ENCODE data around the gene RPA3.
A peak's percentile ranks its signal among the peaks of the same experiment; 100 is the strongest.

RPA3 gene

DNA sequence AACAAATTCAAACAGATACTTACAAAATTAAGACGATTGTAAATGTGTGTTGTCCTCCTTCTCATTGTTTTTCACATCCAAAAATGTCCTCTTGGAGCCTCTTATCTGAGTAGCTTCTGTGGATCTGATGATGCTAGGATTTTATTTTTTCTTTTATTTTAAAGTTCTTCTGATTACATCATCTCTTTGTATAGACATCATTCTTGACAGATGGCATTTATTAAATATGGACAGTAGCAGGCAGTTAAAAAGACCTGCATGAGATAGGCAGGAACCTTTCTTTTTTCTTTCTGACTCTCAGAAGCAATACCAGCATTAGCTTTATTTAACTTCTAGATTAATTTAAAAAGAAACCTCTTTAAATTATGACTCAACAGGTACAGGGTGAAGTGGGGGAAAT is at the start of gene RPA3:
Gene RPA3, minus strand, starts transcription at position 116 of the 400 bp plus-strand sequence. CDS start 78,189 bp downstream, outside the sequence.
- ATAC-seq, result no peak

DNA sequence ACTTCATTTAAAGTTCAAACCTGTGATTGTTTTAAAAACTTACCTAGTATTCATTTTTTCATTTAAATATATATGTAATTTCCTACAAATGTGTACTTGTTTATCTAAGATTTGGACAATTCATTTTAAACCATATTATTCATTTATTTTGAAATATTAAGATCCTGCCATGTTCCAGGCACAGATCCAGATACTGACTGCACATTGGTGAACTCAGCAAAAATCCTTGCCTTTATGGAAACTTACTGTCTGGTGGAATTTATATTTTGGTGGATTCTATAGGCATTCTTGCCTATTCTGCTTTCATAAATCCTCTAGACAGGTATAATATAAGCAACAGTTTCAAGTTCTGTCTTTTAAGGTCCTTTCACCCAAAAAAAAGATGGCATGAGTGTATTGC is 48.3 kb upstream of the RPA3 start:
- no peak for ATAC-seq

- ATAC-seq, result no peak
Measured at GRCh38 chr7:7765422-7765821, 47.0 kb upstream of the RPA3 start.

- ATAC-seq, result no peak
Measured at GRCh38 chr7:7764520-7765396, 46.4 kb upstream of the RPA3 start.

DNA sequence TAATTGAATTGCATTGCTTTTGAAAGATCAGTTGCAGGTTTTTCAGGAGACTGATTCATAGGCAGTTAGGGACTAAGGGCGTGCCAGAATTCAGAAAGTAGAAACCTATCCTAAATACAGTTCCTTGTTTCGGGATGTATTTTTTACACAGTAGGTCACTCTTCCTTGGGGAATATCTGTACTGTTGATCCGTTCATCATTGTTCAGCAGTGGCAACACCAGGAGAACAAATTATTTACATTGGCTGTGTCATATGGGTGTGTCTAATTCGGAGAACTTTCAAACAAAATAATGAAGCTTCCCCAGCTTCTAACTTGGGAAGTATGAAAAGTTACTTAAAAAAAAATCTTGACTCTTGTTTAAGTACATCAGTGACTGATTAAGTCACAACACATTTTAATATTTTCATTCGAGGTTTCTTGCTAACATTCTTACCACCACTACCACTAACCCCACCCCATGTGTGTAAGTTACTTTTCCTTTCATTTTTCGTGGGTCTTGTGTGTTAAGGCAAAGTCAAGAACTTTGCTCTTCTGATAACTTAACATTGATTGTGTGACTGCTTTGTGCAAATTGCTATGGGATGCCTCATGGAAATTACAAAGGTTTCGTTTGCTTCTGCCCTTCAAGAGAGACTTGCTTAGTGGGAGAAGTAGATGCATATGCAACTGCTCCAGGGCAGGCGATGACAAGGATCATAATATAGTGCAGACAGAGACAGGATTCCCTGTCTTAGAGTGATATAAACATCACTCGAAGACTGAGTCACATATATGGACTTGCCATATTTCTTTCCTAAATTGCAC is 43.8 kb upstream of the RPA3 start:
- peak; percentile 88 to 89 for ATAC-seq

GRCh38 chr7:7761340-7761973 is 43.0 kb upstream of the RPA3 start:
- ATAC-seq, result no peak

GRCh38 chr7:7757576-7757975 is 39.2 kb upstream of the RPA3 start:
- ATAC-seq, result no peak

DNA sequence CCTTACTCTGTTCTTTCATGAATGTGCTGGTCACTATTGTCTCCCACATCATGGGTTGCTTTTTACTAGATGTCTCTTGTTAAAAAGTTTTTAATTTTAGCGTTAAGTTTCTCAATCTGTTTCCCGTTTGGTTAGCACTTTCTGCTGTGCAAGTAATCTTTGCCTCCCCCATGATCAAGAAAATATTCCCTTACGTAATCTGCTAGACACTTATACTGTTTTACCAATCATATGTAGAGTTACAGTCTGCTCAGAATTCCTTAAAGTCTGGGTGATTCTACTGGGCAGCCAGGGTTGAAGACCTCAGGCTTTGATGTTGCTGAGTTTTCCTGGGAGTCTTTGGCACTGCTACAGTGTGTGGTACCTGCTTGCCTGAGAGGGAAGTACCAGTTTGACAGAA is 38.2 kb upstream of the RPA3 start:
- no peak for ATAC-seq

GRCh38 chr7:7751243-7752092 is 33.1 kb upstream of the RPA3 start:
- no peak for ATAC-seq

DNA sequence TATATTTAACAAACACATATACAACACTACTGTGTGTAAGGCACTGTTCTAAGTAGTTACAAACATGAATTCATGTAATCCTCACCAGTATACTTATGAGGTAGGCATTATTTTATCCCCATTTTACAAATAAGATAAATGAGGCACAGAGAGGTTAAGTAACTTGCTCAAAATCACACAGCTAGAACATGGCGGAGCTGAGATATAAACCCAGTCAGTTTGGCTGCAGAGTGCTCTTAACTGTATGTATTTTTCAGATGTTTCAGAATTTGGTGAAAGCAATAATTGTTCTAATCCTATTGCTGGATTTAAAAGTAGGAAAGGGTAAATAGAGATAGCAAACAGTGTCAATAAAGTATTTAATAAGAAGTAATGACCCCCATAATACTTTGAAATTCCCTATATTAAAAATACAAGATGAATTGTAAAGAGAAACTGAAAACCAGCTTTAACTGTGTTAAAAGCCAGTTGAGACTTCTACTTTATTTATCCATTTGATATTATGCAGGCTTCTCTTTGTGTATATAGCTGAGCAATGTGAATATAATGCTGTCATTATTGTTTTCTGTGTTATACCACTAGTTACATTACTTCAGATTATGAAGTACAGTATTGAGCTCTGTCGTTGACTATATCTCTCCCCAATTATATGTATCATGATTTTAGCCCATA is 32.3 kb upstream of the RPA3 start:
- no peak for ATAC-seq

DNA sequence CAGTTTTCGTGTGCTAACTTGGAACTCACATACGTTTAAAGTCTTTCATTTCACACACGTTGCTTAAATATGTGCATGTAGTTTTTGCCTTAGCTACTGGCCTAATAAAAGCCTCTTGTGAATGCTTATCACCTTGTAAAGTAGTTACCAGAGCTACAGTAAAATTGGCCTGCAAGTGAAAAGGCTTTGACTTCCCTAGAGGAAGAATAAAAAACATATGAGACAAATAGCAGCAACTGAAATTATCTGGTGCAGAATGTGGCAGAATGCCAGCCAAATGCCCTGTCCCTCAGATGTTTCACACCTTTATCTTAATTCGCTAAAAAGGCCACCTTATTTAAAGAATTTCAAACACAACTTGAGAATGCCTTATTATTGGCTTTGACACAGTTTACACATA is 28.1 kb upstream of the RPA3 start:
- no peak for ATAC-seq

- no peak for ATAC-seq
Measured at GRCh38 chr7:7745966-7746365, 27.6 kb upstream of the RPA3 start.

GRCh38 chr7:7745258-7745657 is 26.9 kb upstream of the RPA3 start:
- no peak for ATAC-seq

DNA sequence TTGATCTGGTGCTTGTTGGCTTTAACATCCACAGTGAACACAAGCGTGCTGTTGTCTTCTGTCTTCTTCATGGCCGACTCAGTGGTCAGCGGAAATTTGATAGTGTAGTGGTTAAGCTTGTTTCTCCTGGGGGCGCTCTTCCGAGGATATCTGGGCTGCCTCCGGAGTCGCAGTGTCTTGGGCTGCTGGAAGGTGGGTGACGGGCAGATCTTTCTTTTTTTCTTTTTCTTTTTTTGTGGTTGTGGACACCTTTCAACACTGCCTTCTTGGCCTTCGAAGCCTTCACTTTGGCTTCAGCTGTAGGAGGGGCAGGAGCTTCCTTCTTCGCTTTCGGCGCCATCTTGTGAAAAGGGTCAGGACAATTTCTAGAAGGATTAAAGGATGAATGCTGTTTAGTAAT is 23.8 kb upstream of the RPA3 start:
- no peak for ATAC-seq

DNA sequence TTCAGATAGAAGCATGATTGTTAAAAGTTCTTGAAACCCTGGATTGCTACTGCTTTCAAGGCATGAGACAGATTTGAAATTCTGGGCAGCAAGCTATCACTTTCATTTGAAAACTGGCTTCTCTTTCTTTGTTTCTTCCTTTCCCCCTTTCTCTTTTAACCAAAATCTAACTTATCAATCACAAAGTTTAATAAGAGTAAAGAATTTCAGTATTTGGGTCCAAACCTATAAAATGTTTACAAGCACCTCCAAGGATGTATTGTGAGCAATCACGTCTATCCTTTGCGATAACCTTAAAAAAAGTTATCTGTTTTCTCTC is 21.6 kb upstream of the RPA3 start:
- ATAC-seq, result no peak

DNA sequence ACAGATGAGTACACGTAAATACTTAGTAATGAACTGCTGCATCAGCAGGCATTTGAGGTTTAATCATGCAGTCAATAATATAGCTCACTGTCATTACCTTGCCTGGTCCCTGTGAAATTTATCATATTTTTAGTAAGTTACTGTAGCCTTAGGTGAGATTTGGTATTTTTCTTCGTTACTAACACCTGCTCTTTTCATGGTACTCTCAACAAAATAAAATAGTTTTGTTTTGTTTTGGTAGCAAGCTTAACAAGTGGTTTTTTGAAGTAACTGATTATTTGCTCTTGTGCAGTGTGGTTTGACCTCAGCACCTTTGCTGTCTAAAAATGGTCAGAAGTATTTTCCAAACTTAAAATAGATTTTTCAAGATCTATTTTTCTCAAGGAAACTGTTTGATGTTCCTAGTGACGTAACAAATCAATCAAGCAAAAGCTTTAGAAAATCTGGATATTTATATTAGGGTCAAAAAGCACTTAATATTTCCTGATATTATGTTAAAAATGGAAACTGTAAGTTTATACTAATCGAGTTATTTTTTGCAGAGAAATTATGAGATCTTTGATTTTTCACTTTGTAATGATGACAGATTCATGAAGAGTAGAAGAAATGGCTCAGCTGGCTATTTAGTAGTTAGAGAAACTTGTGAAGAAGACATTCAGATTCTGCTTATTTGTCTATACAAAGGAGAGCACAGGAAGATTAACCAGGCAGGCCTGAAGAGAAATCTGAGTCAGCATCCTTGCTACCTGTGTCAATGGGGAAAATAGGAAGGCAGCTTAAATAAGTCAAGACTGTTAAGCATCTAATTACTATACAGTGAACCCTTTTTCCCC is 21.0 kb upstream of the RPA3 start:
- no peak for ATAC-seq

- ATAC-seq, result no peak
Measured at GRCh38 chr7:7738622-7739021, 20.2 kb upstream of the RPA3 start.

GRCh38 chr7:7738177-7738576 is 19.8 kb upstream of the RPA3 start:
- no peak for ATAC-seq

DNA sequence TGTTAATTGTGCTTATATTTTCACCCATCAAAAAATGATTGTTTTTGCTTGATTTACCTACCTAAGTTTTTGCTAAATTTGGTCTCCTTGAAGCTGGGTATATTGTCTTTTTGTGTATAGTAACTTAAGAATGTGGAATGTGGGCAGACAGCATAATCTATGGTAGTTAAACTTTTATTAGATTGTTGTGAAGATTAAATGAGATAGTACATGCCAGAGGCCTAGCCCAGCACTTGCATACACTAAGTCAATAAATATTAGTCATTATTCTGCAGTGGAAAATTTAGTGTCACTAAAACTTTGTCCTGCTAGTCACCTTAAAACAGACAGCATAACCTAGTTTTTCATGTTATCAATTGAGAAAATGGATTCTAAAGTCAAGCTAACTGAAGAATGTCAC is 19.3 kb upstream of the RPA3 start:
- ATAC-seq, result no peak

DNA sequence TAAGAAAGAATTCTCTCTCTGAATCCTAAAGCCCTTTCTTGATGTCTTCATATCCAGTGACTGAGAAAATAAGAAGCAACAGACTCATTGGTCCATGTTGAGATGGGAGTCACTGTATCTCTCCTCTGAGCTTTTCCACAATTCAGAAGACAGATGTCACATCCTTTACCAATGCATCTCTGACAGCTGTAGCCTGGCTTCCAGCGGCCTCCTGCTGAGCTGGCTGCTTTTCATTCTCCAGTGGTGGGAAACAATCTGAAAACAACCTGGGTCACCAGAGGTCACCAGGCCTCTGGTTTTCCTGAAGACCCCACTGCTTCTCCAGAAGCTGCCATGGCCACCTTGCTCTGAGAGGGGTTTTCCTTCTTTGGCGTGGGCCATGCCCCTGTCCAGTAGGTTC is 18.3 kb upstream of the RPA3 start:
- ATAC-seq, result no peak

- no peak for ATAC-seq
Measured at GRCh38 chr7:7732621-7733281, 14.3 kb upstream of the RPA3 start.

Data from activated CD4-positive, CD25-positive, alpha-beta regulatory T cell treated with anti-CD3 and anti-CD28 coated beads, Interleukin-2, amount 50 U/mL, for 24 hours (primary cell).